Hepatic stellate cell (primary cell): ENCODE data around the gene FHIT.

Experiments
- DNase-seq: peaks from one replicate; pipeline ENCODE4 v3.0.0; 2011; ENCODE audit warnings: low spot score

FHIT gene

DNA sequence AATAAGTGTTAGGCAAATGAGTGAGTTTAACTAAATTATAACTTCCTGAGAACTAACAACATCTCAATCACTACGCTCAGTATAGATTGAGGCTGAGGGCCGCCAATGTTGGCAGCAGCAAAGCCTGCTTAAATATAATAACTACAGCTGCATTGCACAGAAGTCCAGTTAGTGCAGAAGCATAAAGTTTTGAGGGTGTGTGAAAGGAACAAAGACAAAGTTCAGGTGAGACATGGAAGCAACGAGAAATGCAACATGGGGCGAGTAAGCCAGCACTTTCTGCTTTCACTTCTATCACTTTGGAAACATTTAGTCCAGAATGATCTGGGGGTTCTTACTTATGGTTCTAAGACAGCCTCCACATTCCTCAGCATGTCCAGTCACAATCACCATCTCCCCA is 1149.1 kb downstream of the FHIT start:
- no peak for DNase-seq

DNA sequence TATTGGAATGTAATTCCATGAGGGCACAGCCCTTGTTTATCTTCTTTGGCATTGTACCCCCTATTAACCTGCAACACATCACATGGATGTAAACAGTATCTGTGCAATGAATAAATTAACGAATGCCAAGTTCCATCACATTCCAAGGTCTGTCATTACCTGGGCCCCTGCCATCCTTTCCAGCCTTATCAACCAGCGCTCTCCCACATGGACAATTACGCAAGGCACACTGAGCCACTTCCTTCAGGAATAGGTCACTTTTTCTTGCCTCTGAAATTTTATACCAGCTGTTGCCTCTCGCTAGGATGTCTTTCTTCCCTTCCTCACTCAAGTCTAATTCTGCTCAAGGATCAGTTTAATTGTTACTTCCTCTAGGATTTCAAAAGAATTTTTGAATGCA is 1149.6 kb downstream of the FHIT start:
- no peak for DNase-seq

DNA sequence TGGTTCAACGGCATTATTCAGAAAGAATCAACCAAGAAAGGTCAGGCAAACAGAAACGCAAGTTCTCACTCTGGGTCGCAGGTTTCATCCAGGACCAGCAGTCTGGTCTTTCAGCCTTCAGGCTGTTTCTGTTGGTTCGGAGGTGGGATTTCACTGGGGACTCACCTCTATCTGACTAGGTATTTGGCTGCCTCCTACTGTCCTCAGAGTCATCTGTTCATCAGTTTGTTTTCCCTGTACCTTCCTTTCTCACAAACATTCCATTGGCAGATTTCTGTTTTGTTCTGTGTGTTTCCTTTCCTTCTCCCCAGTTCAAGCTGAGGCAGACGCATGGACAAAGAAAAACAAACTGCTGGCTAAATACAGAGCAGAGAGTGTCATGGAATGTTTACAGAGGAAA is 1154.8 kb downstream of the FHIT start:
- no peak for DNase-seq

DNA sequence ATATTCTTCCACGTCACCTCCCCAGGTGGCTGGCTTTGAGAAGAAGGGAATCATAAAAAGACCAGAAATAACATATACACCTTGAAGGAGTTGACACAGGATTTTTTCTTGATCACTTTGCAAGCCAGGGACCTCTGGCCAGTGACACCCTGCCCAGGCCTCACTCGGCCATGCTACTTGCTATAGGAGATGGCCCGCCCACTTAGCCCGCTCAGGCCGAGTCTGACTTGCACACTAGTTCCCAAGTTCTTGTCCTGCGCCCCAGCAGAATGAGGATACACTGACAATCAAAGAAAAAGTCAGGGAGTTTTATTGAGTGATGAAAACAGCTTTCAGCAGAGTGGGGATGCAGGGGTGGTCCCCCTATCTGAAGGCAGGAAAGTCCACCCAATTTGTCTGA is 1155.3 kb downstream of the FHIT start:
- DNase-seq, result no peak

DNA sequence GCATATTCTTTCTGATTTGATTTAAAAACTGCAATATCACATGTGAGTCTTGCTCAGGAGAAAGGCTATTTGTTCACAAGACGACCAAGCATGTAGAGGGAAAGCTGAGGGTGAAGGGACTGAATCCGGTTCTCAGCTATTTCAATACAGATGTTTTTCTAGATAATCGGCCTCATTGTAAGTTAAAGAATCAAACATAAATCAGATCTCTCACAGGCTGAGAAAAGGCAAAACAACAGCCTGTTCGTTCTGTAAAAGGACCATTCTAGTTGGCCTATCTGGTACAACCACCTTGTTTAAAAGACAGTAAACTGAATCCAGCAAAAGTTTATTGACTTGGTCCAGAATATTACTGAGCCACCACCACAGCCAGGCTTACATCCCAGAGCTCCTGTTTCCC is 1155.7 kb downstream of the FHIT start:
- DNase-seq, result no peak

DNA sequence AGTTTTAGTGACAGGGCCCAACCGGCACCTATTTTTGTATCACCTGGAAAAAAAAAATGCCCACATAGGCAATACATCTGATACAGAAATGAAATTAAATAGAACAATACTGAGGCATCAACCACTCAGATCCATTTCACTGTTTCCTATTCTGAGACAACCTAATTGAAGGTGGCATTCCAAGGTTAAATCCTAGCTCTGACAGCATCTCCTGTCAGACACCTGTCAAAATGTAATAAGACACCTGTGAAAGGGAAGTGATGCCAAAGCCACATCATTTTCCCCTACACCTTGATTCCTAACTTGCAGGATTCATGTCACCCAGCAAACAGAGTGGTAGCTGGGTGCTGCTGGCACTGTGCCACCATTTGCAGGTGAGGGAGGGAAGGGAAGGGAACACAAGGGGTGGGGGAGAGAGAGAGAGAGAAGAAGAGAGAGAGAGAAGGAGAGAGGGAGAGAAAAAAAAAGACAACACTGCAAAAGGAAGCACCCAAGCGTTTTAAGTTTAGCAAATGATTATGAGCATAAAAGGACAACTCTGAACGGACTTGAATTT is 1156.8 kb downstream of the FHIT start:
- no peak for DNase-seq

DNA sequence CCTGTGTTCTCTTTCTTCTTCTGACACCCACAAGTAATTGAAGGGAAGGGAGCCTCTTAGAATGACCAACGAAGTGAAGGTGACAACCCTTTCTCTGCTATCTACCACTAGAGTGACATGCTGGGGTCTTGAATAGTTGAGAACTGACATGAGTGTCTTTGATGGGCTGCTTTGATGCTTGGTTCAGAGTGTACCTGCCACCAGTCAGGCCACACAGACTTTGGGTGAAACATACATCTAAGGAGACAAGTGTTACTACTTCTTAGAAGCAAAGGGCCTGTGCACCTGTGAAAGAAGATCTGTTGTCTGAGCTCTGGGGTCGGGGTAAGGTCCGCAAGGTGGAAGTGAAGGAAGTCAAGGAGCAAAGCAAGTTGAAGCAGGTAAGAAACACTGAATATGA is 1160.7 kb downstream of the FHIT start:
- no peak for DNase-seq

DNA sequence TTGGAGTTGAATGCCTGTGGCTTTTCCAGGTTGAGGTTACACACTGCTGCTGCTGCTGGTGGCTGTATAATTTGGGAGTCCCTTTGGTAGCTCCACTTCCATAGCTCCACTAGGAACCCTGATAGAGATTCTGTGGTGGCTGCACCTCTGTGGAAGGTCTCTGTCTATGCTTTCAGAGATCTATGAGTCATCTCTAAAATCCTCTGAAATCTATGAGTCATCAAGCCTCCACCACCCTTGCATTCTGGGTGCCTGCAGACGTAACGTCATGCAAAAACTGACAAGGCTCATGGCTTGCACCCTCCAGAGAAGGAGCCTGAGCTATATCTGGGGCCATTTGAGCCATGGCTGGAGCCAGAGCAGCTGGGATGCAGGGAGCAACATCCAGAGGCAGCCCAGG is 1164.4 kb downstream of the FHIT start:
- no peak for DNase-seq

DNA sequence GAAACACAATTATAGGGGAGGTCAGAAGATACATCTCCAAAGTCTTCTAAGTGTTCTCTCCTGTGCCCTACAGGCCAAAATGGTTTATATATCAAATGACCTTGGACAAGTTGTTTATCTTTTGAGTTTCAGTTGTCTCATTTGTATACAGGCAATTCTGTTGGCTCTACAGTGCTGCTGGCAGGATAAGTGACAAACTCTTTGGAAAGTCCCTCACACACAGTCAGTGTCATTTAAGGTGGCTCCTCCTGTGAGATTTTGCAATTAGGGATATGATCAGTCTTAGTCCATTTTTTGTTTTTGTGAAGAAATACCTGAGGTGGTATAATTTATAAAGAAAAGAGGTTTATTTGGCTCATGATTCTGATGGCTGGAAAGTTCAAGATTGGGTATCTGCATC is 1165.6 kb downstream of the FHIT start:
- DNase-seq, result no peak

DNA sequence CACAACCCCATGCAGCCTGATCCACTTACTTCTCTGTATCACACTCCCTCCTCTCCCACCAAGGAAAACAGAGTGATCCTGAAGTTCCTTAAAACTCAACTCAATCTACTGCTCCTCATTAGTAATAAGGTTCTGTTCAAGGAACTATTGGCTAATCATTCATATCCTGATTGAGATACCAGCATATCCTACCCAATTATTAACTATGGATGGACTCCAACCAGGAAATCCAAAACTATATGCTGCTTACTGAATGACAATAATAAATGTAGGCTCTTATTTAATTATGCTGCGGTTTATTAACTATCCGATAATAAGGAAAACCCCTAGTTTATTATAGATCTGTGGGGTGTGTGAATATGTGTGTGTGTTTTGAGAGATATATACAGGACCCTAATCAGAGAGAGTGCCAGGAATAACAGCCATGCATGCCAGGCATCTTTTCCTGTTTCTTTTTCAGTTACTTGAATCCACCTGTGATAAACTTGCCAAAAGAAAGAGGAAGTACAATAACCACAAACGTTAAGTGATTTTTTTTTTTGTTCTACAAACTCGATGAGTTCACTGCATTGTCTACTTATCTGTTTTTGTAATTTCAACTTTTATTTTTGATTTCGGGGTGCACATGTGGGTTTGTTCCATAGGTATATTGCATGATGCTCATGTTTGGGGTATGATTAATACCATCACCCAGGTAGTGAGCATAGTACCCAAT is 1169.7 kb downstream of the FHIT start:
- no peak for DNase-seq

DNA sequence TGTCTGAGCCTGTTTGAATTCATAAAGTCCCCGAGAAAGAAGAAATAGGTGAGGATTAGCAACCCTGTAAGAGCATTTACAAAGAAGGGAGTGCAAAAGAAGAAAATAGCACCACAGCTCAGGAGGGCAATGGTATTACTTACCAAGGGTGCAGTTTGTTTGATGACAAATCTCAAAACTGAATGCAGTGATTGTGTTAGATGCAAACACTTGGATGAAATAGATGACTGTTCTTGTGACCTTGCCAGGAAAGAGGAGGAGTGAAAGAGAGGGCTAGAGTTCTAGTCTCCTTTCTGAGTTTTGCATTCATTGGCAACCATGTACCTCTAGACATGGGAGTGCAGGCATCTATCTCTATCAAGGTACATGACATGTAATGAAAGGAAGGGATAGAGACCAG is 1170.6 kb downstream of the FHIT start:
- DNase-seq, result no peak

DNA sequence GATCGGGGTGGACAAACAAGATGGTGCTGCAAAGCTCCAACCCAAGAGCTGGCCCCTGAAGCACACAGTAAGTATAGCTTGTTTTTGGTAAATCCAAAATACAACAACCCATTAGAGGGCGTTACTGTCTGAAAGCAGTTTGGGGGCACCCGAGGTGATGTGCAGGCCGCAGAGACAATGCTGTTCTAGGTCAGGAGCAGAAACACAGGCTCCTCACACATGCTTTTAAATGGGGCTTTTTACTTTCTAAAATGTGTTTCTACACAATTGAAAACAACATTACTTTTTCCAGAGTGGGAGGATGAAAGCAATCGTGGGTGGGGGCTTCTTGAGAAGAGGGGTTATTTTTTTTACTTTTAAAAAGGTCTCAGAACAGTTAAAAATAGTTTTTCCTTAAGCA is 1172.2 kb downstream of the FHIT start:
- DNase-seq, result no peak

DNA sequence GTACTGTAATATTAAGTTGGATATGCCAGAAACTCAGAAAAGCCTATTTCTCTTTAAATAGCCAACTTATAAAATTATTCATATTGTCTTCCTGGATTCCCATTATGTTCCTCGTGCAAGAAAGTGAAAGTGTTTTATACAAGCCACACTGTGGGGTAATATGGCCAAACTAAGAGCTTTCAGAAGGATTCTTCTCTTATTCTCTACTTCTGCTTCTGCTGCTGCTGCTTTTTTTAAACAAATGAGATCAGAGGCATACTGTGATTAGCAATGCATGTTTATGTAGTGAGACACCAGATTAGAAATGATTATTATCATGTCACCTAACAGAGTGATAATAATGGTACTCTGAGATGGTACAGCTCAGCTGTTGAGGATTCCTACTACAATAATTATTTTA is 1174.9 kb downstream of the FHIT start:
- no peak for DNase-seq

DNA sequence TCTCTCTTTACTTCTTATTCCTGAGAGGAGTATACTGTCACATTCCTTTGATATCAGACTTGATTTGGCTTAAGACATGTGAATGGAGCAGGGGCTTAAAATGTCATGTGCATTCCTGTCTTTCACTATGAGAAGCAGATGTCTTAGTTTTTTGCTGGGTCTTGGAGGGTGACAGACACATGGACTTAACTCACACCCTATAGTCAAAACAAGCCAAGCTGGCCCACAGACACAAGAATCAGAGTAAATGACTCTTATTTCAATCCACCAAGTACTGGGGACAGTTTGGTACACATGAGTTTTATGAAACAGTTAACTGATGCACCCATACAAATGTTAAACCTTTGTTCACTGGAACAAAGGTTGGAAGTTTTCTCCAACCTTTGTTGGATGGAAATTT is 1177.3 kb downstream of the FHIT start:
- DNase-seq, result no peak

DNA sequence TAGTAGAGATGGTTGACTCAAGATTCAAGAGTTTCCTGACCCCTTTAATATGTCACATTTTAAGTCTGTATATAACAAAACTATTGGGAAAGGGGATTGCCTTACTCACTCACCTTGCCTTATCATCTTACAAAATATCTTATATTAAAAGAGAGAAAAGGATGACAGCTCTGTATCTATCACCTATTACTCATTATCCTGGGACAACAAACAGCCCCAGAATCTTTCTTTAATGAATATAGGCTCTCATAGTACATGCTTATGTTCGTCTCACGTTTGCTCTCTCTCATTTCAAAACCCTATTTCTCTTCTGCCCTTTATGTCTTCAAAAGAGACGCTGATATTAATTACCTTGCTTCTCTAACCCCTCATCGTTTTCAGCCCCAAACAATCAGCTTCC is 1178.0 kb downstream of the FHIT start:
- DNase-seq, result no peak

DNA sequence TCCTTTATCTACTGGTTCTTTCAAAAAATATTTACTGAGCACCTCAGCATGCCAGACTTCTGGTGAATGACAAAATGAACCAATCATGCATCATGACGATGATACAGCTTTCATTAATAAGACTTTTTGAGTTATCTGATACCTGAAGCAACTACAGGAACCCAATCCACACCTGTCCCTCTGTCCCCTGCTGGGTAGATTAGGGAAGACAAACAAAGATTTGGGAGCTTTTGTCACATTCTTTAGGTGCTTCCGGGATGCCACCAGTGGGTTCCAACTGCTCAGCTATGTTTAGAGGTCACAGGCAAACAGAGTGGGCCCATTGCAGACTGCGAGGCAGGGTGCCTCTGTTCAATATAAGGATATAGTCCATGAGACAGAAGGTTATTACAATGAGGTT is 1180.9 kb downstream of the FHIT start:
- DNase-seq, result no peak

DNA sequence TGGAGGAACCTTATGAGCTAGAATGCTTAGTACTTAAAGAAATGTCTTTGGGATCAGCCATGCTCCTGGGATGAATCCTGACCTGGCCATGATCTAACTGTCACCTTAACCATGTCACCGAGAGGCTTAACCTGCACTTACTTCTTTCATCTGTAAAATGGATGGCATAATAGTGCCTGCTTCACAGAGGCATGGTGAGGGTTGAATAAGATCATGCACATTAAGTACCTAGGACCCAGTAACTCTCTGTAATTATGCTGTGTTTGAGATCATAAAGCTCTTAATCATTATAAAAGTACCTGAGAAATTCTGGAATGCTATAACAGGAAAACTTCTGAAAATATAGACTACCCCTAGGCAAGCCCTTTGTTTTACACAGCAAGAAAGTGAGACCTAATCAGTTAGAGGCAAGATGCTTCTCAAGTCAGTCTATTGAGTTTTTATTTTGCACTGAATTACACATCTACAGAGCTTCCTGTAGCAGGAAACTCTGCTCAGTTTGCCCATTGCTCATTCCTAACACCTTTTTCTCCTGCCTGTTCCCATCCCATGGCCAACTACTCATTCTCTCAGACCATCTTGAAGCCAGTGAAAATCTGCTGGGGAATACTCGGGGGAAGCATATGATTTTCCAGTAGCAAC is 1185.9 kb downstream of the FHIT start:
- DNase-seq, result no peak

DNA sequence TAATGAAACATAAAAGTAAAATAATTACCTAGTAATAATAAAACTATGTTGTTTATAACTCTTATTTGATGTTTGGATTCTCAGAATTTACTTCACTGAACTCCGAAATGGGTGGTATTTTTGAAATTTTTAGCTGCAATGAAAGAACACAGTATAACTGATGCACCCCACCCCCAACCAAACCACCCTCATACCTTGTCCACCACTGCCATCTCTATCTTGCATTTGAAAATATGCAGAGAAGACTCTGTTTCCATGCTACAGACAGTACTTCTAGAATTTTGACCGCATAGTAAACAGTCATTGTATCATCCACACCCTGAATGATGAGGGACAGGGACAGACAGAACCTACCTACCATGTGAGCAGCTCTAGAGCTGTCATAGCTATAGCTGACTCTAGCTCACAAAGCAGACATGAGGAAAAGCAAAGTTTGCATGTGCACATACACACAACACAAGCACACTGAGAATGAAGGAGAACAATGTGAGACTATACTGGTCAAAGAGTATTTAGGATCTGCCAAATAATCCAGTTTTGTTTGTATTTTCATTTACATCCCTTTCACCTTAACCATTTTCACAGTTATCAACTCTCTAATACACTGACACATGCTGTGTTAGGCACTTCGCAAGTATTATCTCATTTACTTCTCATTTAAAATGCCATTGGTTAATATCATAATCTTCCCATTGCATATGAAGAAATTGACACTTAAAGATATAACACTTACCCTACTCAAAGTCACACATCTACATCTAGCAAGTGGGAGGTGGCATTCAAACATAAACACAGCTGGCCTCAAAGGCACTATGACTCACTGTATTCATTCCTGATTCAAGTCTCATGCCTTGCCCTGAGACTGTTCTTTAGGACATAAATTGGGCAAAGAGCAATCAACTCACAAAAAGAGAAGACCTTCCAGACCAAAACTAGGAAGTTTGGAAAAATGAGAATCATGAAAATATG is 1186.8 kb downstream of the FHIT start:
- DNase-seq, result no peak

DNA sequence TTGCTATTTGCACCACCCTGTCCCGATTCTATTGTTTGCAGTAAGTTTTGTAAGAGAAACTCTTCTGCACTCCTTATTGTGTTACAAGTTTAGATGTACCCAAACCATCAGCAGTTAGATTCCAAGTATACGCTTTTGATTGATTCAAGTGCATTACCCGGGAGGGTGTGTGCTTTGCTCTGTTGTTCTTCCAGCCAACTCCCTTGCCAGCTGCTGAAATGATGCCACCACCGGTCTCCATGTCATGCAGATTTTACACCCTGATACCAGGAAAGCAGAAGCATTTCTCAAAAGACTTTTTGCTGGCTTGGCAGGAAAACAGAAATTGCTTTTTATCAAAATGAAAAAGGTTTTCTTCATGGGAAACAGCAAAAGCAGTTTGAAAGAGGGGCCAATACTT is 1194.8 kb downstream of the FHIT start:
- no peak for DNase-seq

DNA sequence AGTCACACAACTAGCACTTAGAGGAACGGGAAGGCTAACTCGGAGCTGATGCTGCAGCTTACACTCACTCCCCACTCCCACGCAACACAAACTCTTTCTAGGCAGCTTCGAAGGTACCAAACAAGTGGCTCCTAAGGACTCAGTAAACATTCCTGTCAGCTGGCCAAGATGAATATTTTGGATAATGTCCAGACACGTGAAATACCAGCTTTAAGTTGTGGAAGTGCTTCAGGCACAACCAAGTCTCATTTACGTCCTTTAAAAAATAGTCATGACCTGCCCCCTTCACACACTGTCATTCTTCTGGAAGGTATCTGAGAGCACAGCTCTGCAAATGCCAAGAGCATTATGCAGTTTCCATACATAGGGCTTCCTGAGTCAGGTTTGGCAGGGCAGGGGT is 1195.5 kb downstream of the FHIT start:
- DNase-seq, result no peak

DNA sequence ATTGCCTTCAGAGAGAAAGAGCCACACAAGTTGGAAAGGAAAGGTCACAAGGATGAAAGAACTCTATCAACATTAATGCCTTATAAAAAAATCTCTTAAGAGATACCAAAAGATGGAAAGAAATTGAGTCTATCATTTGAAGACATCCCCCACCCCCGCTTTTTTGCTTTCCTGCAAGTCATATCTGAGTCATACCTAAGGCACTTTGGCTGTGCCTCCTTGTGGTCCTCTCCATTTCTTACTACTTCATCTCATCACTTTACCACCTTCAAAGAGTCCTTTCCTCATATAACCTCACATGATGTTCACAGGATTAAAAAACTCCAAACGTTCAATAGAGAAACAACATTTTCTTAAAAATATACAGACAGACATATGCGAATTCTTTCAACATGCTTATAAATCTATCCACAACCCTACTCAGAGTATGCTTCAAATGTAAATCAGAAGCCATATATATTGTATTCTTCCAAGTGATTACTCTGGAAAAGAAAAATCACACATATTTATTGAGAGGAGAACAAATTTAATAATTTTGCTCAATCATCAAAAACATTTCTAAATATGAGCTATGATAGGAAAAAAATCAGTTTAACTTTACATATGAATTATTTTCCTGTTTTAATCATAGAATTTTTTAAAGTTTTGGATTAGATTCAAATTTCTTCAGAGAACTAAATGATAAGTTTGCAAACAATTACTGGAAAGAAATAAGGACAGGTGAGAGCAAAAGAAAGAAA is 1197.6 kb downstream of the FHIT start:
- no peak for DNase-seq

DNA sequence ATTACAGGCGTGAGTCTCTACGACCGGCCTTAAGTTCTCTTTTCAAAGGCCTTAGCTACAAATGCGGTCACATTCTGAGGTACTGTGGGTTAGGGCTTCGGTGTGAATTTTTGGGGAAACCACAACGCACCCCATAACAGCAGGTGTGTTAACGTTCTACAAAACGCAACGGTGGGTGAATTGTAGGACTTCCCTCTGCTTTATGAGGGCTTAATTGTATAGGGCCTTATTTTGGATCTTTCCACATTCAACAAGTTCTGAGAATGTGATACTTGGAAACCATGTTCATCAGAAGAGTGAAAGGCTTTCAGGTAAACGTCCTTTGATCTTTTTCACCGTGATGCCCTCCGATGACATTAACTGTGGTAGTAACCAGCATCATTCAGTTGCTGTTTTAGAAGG is 1202.8 kb downstream of the FHIT start:
- no peak for DNase-seq
